ENCODE results near the gene TTC7B. TPM values are rescaled to one million over a fixed set of nuclear protein-coding genes. Genes with fewer than 3 reads are reported as not detected.

TTC7B gene
- total RNA-seq, 1 experiment from 2014 or later: 70.6 TPM

DNA sequence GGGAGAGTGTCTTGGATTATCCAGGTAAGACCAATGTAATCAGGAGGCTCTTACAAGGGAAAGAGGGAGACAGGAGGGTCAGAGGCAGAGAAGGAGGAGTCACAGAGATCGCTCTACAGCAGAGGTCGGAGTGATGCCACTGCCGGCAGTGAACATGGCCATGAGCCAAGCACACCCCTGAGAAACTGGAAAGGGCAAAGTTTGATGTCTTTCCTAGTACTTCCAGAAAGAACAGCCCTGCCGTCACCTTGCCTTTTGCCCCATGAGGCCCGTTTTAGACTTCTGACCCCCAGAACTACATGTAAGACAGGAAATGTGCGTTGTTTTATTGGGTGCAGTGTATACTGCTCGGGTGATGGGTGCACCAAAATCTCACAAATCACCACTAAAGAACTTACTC, 285.7 kb downstream of the TTC7B start:
- Histone ChIP-seq H4K20me1 (ENCODE audit: insufficient read depth) (no peaks in the 10 kb centered on the region), H3K4me2 (ENCODE audit: low read length) (no peak overlapping the region), H3K9ac (ENCODE audit: low read length) (no peak overlapping the region), H3K9me3 (ENCODE audit: control insufficient read depth in 1 of 2, insufficient read depth in 1 of 2, low read depth in 1 of 2, low read length in 2 of 2) (peaks cover 0 to 5% of the 10 kb centered on the region in 2 experiments; a peak in 1 of 4 replicates), H3K27me3 (ENCODE audit: insufficient read depth, low read length) (no peaks in the 10 kb centered on the region), H2AFZ (ENCODE audit: low read depth, low read length, poor library complexity, severe bottlenecking) (no peak overlapping the region), H3K4me3 (replicated peaks in 1 of 2; ENCODE audit: low read depth in 1 of 2, low read length in 2 of 2) (no peak overlapping the region), H3K4me1 (ENCODE audit: control insufficient read depth in 1 of 2, insufficient read depth in 2 of 2, low read length in 2 of 2) (no peaks in the 10 kb centered on the region), H3K9me2 (ENCODE audit: insufficient read depth) (no peaks in the 10 kb centered on the region), H3K79me2 (ENCODE audit: insufficient read depth, low read length) (no peaks in the 10 kb centered on the region), H3K36me3 (ENCODE audit: control insufficient read depth in 1 of 2, insufficient read depth in 2 of 2, low read length in 2 of 2) (no peaks in the 10 kb centered on the region), H3K27ac (ENCODE audit: low read depth, low read length) (no peak overlapping the region)
- no peak for ATAC-seq
- TF ChIP-seq RAD21 (IDR thresholded peaks at IDR 0.05; ENCODE audit: low read depth): no peak
- TF ChIP-seq CBX3 (IDR thresholded peaks at IDR 0.05; ENCODE audit: low read depth): no peak
- no peak for TF ChIP-seq YY1 (IDR thresholded peaks at IDR 0.05; ENCODE audit: extremely low read depth, insufficient replicate concordance, low read depth, low read length)
- TF ChIP-seq SRF (IDR thresholded peaks at IDR 0.05; ENCODE audit: low read depth): no peak
- no peak for TF ChIP-seq SIN3A (IDR thresholded peaks at IDR 0.05; ENCODE audit: low read depth)
- TF ChIP-seq, protein P1, sequence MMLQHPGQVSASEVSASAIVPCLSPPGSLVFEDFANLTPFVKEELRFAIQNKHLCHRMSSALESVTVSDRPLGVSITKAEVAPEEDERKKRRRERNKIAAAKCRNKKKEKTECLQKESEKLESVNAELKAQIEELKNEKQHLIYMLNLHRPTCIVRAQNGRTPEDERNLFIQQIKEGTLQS (IDR thresholded peaks at IDR 0.05): no peak
- TF ChIP-seq EZH2phosphoT487 (IDR thresholded peaks at IDR 0.05; ENCODE audit: borderline replicate concordance): no peak
- TF ChIP-seq, protein P2, sequence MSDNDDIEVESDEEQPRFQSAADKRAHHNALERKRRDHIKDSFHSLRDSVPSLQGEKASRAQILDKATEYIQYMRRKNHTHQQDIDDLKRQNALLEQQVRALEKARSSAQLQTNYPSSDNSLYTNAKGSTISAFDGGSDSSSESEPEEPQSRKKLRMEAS (IDR thresholded peaks at IDR 0.05): no peak
- TF ChIP-seq, protein P3, sequence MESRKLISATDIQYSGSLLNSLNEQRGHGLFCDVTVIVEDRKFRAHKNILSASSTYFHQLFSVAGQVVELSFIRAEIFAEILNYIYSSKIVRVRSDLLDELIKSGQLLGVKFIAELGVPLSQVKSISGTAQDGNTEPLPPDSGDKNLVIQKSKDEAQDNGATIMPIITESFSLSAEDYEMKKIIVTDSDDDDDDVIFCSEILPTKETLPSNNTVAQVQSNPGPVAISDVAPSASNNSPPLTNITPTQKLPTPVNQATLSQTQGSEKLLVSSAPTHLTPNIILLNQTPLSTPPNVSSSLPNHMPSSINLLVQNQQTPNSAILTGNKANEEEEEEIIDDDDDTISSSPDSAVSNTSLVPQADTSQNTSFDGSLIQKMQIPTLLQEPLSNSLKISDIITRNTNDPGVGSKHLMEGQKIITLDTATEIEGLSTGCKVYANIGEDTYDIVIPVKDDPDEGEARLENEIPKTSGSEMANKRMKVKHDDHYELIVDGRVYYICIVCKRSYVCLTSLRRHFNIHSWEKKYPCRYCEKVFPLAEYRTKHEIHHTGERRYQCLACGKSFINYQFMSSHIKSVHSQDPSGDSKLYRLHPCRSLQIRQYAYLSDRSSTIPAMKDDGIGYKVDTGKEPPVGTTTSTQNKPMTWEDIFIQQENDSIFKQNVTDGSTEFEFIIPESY (IDR thresholded peaks at IDR 0.05; ENCODE audit: extremely low read depth, insufficient replicate concordance, low read length): no peak
- TF ChIP-seq FOSL1 (IDR thresholded peaks at IDR 0.05; ENCODE audit: low read depth): no peak
- TF ChIP-seq JUND (IDR thresholded peaks at IDR 0.05): no peak
- TF ChIP-seq, protein P4, sequence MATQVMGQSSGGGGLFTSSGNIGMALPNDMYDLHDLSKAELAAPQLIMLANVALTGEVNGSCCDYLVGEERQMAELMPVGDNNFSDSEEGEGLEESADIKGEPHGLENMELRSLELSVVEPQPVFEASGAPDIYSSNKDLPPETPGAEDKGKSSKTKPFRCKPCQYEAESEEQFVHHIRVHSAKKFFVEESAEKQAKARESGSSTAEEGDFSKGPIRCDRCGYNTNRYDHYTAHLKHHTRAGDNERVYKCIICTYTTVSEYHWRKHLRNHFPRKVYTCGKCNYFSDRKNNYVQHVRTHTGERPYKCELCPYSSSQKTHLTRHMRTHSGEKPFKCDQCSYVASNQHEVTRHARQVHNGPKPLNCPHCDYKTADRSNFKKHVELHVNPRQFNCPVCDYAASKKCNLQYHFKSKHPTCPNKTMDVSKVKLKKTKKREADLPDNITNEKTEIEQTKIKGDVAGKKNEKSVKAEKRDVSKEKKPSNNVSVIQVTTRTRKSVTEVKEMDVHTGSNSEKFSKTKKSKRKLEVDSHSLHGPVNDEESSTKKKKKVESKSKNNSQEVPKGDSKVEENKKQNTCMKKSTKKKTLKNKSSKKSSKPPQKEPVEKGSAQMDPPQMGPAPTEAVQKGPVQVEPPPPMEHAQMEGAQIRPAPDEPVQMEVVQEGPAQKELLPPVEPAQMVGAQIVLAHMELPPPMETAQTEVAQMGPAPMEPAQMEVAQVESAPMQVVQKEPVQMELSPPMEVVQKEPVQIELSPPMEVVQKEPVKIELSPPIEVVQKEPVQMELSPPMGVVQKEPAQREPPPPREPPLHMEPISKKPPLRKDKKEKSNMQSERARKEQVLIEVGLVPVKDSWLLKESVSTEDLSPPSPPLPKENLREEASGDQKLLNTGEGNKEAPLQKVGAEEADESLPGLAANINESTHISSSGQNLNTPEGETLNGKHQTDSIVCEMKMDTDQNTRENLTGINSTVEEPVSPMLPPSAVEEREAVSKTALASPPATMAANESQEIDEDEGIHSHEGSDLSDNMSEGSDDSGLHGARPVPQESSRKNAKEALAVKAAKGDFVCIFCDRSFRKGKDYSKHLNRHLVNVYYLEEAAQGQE (IDR thresholded peaks at IDR 0.05; ENCODE audit: low read depth): no peak
- TF ChIP-seq, protein P5, sequence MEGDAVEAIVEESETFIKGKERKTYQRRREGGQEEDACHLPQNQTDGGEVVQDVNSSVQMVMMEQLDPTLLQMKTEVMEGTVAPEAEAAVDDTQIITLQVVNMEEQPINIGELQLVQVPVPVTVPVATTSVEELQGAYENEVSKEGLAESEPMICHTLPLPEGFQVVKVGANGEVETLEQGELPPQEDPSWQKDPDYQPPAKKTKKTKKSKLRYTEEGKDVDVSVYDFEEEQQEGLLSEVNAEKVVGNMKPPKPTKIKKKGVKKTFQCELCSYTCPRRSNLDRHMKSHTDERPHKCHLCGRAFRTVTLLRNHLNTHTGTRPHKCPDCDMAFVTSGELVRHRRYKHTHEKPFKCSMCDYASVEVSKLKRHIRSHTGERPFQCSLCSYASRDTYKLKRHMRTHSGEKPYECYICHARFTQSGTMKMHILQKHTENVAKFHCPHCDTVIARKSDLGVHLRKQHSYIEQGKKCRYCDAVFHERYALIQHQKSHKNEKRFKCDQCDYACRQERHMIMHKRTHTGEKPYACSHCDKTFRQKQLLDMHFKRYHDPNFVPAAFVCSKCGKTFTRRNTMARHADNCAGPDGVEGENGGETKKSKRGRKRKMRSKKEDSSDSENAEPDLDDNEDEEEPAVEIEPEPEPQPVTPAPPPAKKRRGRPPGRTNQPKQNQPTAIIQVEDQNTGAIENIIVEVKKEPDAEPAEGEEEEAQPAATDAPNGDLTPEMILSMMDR (IDR thresholded peaks at IDR 0.05 in 2 of 3, conservative IDR thresholded peaks at IDR 0.05 in 1 of 3; ENCODE audit: borderline replicate concordance in 1 of 3, insufficient read depth in 1 of 3, low read depth in 2 of 3, low read length in 2 of 3): no peak
- TF ChIP-seq POLR2A (IDR thresholded peaks at IDR 0.05; ENCODE audit: borderline replicate concordance, extremely low read depth, insufficient read depth, insufficient read length): no peak
- BruUV-seq (replicated peaks): no TSS peak
- CTCF ChIA-PET: no interaction called here
- POLR2A ChIA-PET: no interaction called here
- RAD21 ChIA-PET (ENCODE audit: low non-redundant PET in 1 of 2, low total read pairs in 2 of 2, uncharacterized antibody in 2 of 2, unreplicated experiment in 2 of 2): no interaction called here
- intact Hi-C loops (cut with micrococcal nuclease): no loop called here
- no peak for DNase-seq (ENCODE audit: low read depth, low spot score)
